ENCODE results near the gene BPIFB6. TPM values are rescaled to one million over a fixed set of nuclear protein-coding genes. Genes with fewer than 3 reads are reported as not detected.

The BPIFB6 gene
- total and polyA plus RNA-seq, 2 of the 4 experiments (the other 2 are of a cell fraction): not detected

DNA sequence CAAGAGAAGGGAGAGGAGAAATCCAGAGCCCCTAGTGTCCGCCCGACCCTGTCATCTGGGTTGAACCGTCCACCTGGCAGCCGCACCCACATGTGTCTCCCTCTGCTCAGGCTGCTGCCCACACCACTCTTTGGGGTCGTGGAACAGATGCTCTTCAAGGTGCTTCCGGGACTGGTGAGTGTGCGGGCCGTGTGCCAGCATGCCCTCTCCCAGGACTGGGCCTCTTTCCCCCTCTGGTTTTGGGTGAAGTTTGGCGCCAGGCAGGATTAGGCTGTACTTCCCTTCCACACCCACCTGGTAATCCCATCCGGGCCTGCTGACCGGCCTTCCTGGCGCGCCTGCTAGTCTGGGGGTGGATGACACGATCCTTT lies 30.2 kb downstream of the BPIFB6 start:
- Histone ChIP-seq H3K9me3 (ENCODE audit: control insufficient read depth, insufficient read depth, low read length) (no peaks in the 10 kb centered on the region), H3K27ac (ENCODE audit: insufficient read depth, low read length) (no peak overlapping the region), H4K8ac (ENCODE audit: low read depth in 2 of 2, low read length in 2 of 2) (no peak overlapping the region), H3K4me1 (ENCODE audit: control insufficient read depth, insufficient read depth, low read length) (no peaks in the 10 kb centered on the region), H2AK9ac (replicated peaks; ENCODE audit: low read depth, low read length, poor library complexity) (no peak overlapping the region), H2BK5ac (ENCODE audit: low read depth, low read length, poor library complexity, severe bottlenecking) (no peak overlapping the region), H3K27me3 (ENCODE audit: control insufficient read depth, insufficient read depth, low read length) (peaks cover 6% of the 10 kb centered on the region; the same call in 1 of the 2 replicates), H3K36me3 (ENCODE audit: control insufficient read depth, insufficient read depth, low read length) (no peaks in the 10 kb centered on the region), H3K9ac (ENCODE audit: low read depth, low read length) (no peak overlapping the region), H3K18ac (ENCODE audit: low read depth, low read length) (no peak overlapping the region), H2BK15ac (ENCODE audit: low read depth, low read length) (no peak overlapping the region), H3K4me2 (ENCODE audit: low read depth, low read length) (no peak overlapping the region), H3K4me3 (ENCODE audit: insufficient read depth, low read depth, low read length) (no peak overlapping the region), H4K20me1 (ENCODE audit: insufficient read depth, low read length) (no peaks in the 10 kb centered on the region), H3K79me1 (ENCODE audit: low read depth in 1 of 2, low read length in 2 of 2) (no peaks in the 10 kb centered on the region), H4K91ac (ENCODE audit: insufficient read depth, low read depth, low read length) (no peak overlapping the region), H2BK20ac (ENCODE audit: low read depth, low read length) (no peak overlapping the region), H3K14ac (replicated peaks; ENCODE audit: low read depth, low read length) (no peak overlapping the region), H2AK5ac (ENCODE audit: low read depth, low read length) (no peak overlapping the region), H2BK120ac (ENCODE audit: low read depth, low read length) (no peak overlapping the region), H3K9me1 (ENCODE audit: insufficient read depth, low read length) (no peaks in the 10 kb centered on the region), H3K56ac (ENCODE audit: extremely low read depth, insufficient read depth, low read length) (no peak overlapping the region), H3K4ac (ENCODE audit: low read depth, low read length) (no peak overlapping the region), H2AFZ (replicated peaks; ENCODE audit: low read length, poor library complexity) (no peak overlapping the region), H4K5ac (ENCODE audit: low read depth, low read length) (no peak overlapping the region), H3K23ac (ENCODE audit: low read depth, low read length) (no peak overlapping the region)
- in situ Hi-C loops (cut with MboI; ENCODE audit: low sequenced_read_pairs) (no loop called here), dilution Hi-C loops (cut with HindIII; ENCODE audit: low sequenced_read_pairs, unreplicated experiment) (no loop called here), intact Hi-C loops (cut with micrococcal nuclease) (no loop called here)
- BruUV-seq (replicated peaks): no TSS peak
- CTCF ChIA-PET: no interaction called here
- POLR2A ChIA-PET (ENCODE audit: unreplicated experiment): no interaction called here
- TF ChIP-seq RFX5 (IDR thresholded peaks at IDR 0.05; ENCODE audit: low read depth, low read length) (no peak), FOS (IDR thresholded peaks at IDR 0.05; ENCODE audit: low read depth, low read length) (no peak), CEBPB (IDR thresholded peaks at IDR 0.05; ENCODE audit: low read depth, low read length) (no peak), MXI1 (IDR thresholded peaks at IDR 0.05; ENCODE audit: borderline replicate concordance, low read depth, low read length) (no peak), SMC3 (IDR thresholded peaks at IDR 0.05; ENCODE audit: low read depth, low read length) (no peak), CHD1 (IDR thresholded peaks at IDR 0.05; ENCODE audit: low read depth, low read length) (no peak)
- TF ChIP-seq, protein P1, sequence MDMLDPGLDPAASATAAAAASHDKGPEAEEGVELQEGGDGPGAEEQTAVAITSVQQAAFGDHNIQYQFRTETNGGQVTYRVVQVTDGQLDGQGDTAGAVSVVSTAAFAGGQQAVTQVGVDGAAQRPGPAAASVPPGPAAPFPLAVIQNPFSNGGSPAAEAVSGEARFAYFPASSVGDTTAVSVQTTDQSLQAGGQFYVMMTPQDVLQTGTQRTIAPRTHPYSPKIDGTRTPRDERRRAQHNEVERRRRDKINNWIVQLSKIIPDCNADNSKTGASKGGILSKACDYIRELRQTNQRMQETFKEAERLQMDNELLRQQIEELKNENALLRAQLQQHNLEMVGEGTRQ (IDR thresholded peaks at IDR 0.05; ENCODE audit: low read depth, low read length): no peak
- no CpG with 5 or more reads among the region's 14 CpGs for WGBS, 2 experiments (ENCODE audit: extremely low coverage in 2 of 2, insufficient read length in 1 of 2)
- DNase-seq (no peak), ATAC-seq (ENCODE audit: low read depth) (no peak)

Data from IMR-90 (cell line).